Left ventricle myocardium inferior (tissue), 1 donor: Measurements from ENCODE around the gene APOL4. TPM values are rescaled to one million over a fixed set of nuclear protein-coding genes. Genes with fewer than 3 reads are reported as not detected.

Source experiments
- DNase-seq: peaks from one replicate; pipeline ENCODE4 v3.0.0-alpha.2; 2020
- H3K27ac ChIP-seq: fragments of 200-600 bp; replicated peaks from 2 replicates; pipeline ENCODE4 v1.8.0; 2021
- H3K27me3 ChIP-seq: fragments of 200-600 bp; 2 replicates; pipeline ENCODE4 v1.8.0; 2021; ENCODE audit warnings: low read depth
- H3K36me3 ChIP-seq: fragments of 200-600 bp; 2 replicates; pipeline ENCODE4 v1.8.0; 2021
- H3K4me1 ChIP-seq: fragments of 200-600 bp; 2 replicates; pipeline ENCODE4 v1.8.0; 2021
- H3K4me3 ChIP-seq: fragments of 200-600 bp; 2 replicates; pipeline ENCODE4 v1.8.0; 2021; ENCODE audit warnings: mild to moderate bottlenecking, moderate library complexity
- H3K9me3 ChIP-seq: fragments of 200-600 bp; replicated peaks from 2 replicates; pipeline ENCODE4 v1.8.0; 2021
- intact Hi-C: fragments of 100-400 bp; cut with micrococcal nuclease; formaldehyde crosslinking; loops from one replicate; pipeline ENCODE4 v1.11.0; 2022
- total RNA-seq: library from RNA; stranded (reverse); fragmentation: NEBNext Ultra II Directional; extraction: Animal tissue kit (Norgen Biotek cat#: 25700); gene quantifications from one replicate; pipeline ENCODE4 v1.2.1, GENCODE V29; 2021
- TF ChIP-seq, protein P1 (sequence below): fragments of 200-600 bp; IDR thresholded peaks from 2 replicates; pipeline ENCODE4 v1.8.0; 2021; ENCODE audit warnings: antibody characterized with exemption, mild to moderate bottlenecking, borderline replicate concordance
- donor health status: DM: no; HTN: yes; CAD: no; lungs with severe emphysema.

The APOL4 gene
- total RNA-seq, 1 donor from 2014 or later: 4.7 TPM

DNA sequence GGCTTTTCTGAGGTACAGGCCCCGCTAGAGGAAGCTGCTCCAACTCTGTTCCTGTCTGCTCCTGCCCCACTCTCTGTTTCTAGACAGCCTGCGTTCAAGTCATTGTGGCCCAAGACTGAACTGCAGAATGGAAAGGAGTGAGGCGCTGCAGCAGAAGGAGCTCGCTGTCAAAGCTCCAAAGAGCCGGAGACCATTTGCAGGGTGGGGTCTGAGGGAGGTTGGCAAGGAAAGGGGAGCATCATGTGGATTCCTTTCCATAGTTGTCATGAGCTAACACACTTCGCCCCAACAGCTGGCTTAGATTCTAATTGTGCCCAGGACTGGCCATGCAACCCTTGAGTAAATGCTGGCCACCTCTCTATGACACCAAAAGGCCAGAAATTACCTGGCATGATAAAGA, 18.8 kb downstream of the APOL4 start:
- H3K27ac ChIP-seq: no peak overlapping the region
- no peaks in the 10 kb centered on the region for H3K36me3 ChIP-seq
- H3K4me1 ChIP-seq: peaks cover 7% of the 10 kb centered on the region
- H3K4me3 ChIP-seq: no peak overlapping the region
- no peaks in the 10 kb centered on the region for H3K27me3 ChIP-seq
- H3K9me3 ChIP-seq: no peaks in the 10 kb centered on the region
- TF ChIP-seq, protein P1, sequence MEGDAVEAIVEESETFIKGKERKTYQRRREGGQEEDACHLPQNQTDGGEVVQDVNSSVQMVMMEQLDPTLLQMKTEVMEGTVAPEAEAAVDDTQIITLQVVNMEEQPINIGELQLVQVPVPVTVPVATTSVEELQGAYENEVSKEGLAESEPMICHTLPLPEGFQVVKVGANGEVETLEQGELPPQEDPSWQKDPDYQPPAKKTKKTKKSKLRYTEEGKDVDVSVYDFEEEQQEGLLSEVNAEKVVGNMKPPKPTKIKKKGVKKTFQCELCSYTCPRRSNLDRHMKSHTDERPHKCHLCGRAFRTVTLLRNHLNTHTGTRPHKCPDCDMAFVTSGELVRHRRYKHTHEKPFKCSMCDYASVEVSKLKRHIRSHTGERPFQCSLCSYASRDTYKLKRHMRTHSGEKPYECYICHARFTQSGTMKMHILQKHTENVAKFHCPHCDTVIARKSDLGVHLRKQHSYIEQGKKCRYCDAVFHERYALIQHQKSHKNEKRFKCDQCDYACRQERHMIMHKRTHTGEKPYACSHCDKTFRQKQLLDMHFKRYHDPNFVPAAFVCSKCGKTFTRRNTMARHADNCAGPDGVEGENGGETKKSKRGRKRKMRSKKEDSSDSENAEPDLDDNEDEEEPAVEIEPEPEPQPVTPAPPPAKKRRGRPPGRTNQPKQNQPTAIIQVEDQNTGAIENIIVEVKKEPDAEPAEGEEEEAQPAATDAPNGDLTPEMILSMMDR: no peak
- intact Hi-C loops: loop anchor here (5.0 kb wide), 1 partner anchor 36 kb away; no protein-coding TSS in a partner anchor
- no peak for DNase-seq

DNA sequence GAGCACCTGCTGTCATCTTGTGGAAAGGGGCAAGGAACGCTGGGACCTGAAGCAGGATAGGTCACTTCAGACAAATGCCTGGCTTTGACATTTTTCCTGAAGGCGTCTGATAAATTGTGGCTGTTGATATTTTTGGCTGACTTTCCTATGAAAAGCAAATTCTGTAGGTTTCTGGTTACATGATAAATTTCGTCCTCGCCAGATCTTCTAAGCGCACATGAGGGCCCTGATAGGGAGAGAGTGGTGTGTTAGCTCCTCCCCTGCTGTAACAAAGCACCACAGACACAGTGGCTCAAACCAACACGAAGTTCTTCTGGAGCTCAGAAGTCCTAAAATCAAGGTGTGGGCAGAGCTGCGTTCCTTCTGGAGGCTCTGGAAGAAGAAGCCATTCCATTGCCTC, 19.6 kb downstream of the APOL4 start:
- Histone ChIP-seq H3K36me3 (no peaks in the 10 kb centered on the region), H3K9me3 (no peaks in the 10 kb centered on the region), H3K27me3 (no peaks in the 10 kb centered on the region), H3K4me3 (no peak overlapping the region), H3K27ac (no peak overlapping the region), H3K4me1 (peaks cover 7% of the 10 kb centered on the region)
- intact Hi-C loops: loop anchor here (5.0 kb wide), 1 partner anchor 35 kb away; no protein-coding TSS in a partner anchor
- no peak for DNase-seq
- TF ChIP-seq, protein P1: no peak

DNA sequence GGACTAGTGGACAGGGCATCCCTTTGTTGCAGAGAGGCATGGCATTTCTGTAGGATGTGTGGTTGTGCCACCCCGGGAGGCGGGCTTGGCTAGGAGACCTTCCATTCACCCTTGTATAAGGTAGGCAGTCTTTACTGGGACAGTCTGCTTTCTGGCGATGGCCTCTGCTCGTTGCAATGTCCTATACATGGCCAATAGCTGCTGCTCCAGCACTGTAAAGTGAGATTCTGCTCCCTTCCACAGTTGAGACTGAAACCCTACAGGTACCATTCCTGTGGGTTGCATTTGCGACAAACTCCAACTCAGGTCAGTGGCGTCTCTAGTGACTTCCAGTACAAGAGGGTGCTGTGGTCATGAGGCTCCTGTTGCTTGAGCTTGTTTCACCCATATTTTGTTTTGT, 20.7 kb downstream of the APOL4 start:
- H3K9me3 ChIP-seq: no peaks in the 10 kb centered on the region
- H3K36me3 ChIP-seq: no peaks in the 10 kb centered on the region
- no peak for DNase-seq
- peaks cover 7% of the 10 kb centered on the region for H3K4me1 ChIP-seq
- intact Hi-C loops: loop anchor here (5.0 kb wide), 1 partner anchor 34 kb away; no protein-coding TSS in a partner anchor
- no peak overlapping the region for H3K4me3 ChIP-seq
- TF ChIP-seq, protein P1: no peak
- H3K27me3 ChIP-seq: no peaks in the 10 kb centered on the region
- no peak overlapping the region for H3K27ac ChIP-seq

DNA sequence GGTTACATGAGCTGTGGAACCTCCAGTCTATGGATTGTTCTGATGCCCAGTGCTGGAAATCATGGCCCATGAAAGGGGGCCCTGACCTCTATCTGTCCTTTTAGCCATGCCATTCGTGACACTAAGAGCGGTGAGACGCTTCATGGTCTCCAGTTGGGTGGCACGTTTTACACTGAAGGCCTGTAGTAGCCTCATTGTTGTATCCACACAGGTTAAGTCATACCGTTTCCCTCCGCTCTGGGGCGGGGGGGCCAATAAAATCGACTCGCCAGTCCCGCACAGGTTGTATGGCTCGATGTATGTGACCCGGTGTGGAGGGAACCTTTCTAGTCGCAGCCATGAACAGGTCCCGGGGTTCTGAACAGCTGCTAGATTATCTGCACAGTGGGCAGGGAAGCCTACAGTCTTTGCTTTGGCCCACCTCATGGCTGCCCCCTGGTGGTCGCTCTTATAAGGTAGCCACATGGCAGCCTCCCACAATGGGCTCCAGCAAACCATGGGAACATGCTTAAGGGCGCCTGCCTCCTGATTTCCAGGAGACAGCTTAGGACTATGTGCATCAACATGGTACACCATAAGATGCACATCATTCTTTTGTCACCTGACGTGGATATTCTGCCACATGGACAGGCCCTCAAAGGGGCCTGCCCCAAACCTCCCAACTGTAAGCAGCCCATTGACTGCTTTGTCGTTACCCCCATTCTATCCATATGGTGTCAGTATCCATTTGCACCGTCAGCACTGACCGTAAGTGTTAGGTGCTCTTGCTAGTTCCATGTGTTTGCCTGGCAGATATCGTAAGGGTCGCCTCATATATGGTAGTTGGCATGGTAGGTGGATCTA, 21.4 kb downstream of the APOL4 start:
- Histone ChIP-seq H3K27me3 (no peaks in the 10 kb centered on the region), H3K4me3 (no peak overlapping the region), H3K4me1 (peaks cover 7% of the 10 kb centered on the region), H3K36me3 (no peaks in the 10 kb centered on the region), H3K9me3 (no peaks in the 10 kb centered on the region), H3K27ac (no peak overlapping the region)
- intact Hi-C loops: loop anchor here (5.0 kb wide), 1 partner anchor 33 kb away; no protein-coding TSS in a partner anchor
- TF ChIP-seq, protein P1: peak; percentile 93
- DNase-seq: peak; percentile 89

DNA sequence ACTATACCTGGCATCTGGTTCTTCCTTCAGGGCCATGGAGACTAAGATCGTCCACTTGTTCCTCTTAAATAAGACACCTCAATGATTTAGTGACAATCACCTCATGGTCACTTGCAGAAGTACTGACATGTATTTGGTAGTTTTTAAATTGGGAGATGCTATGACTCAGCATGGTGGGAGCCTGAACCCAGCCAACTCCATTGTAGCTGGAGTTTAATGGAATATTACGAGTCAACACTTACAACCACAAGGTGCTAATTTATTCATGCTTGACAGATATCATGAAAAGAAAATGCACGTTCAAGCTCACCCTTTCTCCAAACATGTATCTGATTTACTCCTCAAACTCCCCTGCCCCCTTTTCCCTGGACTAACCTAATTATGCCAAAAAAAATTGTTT, 24.4 kb downstream of the APOL4 start:
- no peak for DNase-seq
- Histone ChIP-seq H3K27ac (no peak overlapping the region), H3K4me3 (no peak overlapping the region), H3K4me1 (peaks cover 7% of the 10 kb centered on the region), H3K36me3 (no peaks in the 10 kb centered on the region), H3K27me3 (no peaks in the 10 kb centered on the region), H3K9me3 (no peaks in the 10 kb centered on the region)
- TF ChIP-seq, protein P1: no peak
- intact Hi-C loops: no loop called here
